Tongue (tissue), 2 donors: ENCODE measurements around the gene MCM5. TPM values are rescaled to one million over a fixed set of nuclear protein-coding genes. Genes with fewer than 3 reads are reported as not detected.
"Not testable (repeated sequence)": the region's sequence is repeated elsewhere in the genome, so short reads cannot be mapped to it uniquely, and the experiment has no call there.

Source experiments
- DNase-seq: peaks from one replicate; pipeline ENCODE4 v3.0.0-alpha.2; 2015
- total RNA-seq: library from RNA; depleted of rRNA; stranded (reverse); fragments of >200 nt; gene quantifications from one replicate; pipeline ENCODE4 v1.2.3, GENCODE V29; 2014

Gene MCM5
- total RNA-seq, 1 donor from 2014 or later = 26.7 TPM

DNA sequence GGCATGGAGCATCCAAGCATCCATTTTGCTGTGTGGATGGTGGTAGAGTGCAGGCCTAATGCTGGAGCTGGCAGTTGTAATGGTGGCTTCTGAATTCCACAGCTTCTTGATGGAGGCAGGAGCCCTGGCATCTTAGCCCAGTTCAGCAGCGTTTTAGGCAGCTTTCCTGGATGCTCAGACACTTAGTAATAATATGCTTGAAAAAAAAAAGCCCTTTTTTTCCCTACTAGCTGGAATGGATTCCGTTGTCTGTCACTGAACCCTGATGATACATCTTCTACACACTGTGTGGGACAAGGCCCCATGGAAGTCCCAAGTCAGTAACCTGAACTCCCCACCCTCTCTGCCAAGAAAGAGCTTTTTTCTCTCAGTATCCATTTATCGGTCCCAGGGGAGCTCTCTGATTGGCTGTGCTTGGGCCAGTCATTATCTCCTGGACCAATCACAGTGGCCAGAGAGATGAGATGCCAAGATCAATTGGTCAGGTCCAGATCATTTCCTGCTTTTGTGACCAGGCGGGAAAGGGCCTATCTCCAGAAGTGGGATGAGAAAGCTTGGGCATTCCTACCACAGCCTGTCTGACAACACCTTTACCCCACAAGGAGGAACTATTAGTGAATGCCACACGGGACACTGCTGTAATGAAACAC is 34.2 kb downstream of the MCM5 start:
- DNase-seq = no peak

DNA sequence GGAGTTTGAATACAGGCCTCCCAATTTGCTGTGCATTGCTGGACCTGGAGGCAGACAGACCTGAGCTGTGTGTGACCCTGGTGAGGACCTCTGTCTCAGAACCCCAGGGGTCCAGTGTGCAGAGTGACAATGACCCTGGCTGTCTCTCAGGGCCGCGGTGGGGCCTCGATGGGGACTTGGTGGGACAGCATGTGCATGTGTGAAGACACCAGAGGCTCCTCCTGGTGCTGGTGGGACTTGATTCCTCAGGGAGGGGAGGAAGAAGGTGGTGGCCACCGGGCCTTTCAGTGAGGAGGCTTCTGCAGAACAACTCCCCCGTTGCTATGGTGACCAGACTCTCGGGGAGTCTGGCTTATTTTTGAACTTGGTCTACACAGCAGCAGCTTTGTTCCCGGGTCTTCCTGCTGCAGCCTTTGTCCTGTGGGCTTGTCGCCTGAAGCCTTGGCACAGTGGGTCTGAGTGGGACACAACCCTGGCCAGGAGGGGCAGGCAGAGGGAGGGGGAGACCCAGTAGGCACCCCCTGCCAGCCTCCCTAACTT is 35.3 kb downstream of the MCM5 start:
- DNase-seq = no peak

DNA sequence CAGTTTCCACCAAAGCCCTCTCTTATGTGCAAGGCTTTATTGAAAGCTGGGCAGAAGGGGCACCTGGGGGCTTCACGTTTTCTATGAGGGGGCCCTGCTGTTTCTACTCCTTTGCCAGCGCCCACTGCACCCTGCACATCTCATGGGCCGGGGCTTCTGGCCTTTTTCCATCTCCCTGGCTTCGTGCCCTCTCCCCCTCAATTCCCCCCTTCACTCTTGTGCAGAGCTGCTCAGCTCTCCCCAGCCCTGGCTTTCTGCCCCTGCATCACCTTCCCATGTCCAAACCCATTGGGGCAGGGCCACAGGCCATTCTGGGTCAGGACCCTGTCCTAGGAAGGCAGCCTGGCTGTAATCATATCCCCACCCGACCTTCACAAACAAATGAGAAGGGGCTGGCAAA is 36.5 kb downstream of the MCM5 start:
- DNase-seq = no peak

DNA sequence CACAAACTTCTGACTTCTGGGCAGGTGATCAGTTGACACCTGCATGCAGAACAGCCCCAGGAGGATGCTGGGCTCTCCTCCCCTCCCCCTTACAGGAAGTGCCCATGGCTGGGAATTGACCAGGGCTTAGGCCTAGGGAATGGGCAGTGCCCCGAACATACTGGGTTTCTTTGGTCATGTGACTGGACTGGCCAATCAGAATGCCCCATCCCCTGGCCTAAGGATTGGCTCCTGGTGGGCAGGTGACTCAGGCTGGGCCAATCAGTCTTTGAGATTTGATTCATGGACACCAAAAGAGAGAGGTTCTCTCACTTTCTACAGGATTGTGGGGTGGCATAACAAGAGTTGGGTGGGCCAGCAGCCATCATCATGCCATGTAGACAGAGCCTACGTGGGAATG is 37.1 kb downstream of the MCM5 start:
- DNase-seq = no peak

DNA sequence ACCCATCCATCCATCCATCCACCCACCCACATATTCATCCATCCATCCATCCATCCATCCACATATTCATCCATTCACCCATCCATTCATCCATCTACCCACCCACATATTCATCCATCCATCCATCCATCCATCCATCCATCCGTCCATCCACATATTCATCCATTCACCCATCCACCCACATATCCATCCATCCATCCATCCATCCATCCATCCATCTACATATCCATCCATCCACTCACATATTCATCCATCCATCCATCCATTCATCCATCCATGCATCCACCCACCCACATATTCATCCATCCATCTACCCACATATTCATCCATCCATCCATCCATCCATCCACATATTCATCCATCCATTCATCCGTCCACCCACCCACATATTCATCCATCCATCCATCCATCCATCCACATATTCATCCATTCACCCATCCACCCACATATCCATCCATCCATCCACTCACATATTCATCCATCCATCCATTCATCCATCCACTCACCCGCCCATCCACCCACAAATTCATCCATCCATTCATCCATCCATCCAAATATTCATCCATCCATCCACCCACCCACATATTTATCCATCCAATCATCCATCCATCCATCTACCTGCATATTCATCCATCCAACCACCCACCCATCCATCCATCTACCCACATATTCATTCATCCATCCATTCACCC is 38.9 kb downstream of the MCM5 start:
- not testable (repeated sequence) for DNase-seq

DNA sequence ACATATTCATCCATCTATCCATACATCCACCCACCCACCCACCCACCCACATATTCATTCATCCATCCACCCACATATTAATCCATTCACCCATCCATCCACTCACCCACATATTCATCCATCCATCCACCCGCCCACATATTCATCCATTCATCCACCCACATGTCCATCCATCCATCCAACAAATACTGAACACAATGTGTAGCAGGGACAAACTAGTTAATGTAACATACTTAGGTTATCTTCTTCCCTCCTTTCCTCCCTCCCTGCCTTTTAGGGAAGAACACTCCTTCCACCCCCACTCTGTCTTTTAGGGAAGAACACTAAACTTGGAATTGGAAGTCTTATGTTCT is 39.4 kb downstream of the MCM5 start:
- no peak for DNase-seq

DNA sequence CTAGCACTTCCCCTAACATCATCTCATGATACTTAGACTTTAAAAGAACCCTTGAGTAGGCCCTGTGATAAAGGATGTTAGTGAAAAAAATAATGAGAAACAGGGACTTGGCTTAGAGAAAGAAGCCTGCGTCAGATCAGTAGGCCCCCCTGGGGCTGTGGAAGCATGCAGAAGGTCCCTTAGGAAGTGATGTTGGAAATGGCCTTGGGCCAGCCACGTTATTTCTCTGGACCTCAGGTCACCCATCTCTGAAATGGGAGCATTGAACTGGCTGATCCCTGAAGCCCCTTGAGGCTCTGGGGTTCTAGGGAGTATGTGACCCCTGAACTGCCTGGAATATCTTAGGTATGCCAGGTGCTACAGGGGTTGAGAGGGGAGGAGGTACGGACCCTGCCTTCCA is 40.2 kb downstream of the MCM5 start:
- no peak for DNase-seq

DNA sequence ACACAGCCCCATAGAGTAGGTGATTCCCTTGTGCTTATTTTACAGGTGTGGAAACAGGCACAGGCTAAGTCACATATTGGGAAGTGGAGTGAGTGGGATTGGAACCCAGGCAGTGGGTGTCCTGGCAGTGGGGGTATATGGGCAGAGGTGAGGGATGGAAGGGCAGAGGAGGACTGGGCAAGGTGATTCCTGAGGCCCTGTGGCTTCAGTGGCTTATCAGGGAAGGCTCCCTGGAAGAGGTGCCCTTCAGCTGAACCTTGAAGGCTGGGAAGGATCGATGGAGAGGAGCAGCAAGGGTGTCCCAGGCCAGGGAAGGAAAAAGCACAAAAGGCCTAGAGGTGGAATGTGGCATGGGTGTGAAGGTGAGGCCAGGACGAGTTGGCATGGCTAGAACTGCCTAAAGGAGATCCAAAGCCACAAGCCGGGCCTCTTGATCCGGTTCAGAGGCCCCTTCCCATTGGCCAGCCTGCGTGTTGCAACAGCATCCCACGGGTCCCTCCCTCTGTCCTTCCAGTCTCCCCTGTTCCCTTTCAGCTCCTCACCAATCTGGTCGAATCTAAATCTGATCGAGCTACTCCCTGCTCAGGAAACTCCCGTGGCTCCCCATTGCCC is 41.7 kb downstream of the MCM5 start:
- DNase-seq = no peak

DNA sequence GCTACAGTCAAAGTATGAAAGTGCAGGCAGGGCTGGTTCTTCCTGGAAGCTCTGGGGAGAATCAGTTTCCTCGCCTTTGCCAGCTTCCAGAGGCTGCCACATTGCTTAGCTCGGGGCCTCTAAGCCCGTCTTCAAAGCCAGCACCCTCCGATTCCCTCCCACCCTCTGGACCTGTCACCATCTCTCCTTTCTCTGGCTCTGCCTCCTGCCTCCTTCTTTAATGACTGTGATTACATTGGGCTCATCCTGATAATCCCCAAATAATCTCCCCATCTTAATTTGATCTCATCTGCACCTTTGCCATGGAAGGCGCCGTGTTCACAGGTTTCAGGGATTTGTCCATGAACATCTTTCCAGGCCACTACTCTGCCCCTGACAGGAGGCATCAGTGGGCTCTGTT is 42.5 kb downstream of the MCM5 start:
- DNase-seq = no peak

DNA sequence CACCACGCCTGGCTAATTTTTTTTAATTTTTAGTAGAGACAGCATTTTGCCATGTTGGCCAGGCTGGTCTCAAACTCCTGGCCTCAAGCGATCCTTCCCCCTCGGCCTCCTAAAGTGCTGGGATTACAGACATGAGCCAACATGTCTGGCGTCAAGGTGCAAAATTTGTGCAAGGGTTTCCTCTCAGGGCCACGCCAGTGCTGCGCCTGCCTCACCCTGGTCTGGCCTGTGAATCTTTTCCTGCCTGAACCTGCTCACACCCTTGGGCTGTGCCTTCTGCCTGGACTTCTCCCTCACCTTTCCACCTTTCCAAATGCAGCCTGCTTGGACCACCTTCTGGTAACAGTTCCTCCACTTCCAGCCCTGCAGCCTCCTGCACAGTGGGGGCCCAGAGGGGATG is 43.4 kb downstream of the MCM5 start:
- no peak for DNase-seq

DNA sequence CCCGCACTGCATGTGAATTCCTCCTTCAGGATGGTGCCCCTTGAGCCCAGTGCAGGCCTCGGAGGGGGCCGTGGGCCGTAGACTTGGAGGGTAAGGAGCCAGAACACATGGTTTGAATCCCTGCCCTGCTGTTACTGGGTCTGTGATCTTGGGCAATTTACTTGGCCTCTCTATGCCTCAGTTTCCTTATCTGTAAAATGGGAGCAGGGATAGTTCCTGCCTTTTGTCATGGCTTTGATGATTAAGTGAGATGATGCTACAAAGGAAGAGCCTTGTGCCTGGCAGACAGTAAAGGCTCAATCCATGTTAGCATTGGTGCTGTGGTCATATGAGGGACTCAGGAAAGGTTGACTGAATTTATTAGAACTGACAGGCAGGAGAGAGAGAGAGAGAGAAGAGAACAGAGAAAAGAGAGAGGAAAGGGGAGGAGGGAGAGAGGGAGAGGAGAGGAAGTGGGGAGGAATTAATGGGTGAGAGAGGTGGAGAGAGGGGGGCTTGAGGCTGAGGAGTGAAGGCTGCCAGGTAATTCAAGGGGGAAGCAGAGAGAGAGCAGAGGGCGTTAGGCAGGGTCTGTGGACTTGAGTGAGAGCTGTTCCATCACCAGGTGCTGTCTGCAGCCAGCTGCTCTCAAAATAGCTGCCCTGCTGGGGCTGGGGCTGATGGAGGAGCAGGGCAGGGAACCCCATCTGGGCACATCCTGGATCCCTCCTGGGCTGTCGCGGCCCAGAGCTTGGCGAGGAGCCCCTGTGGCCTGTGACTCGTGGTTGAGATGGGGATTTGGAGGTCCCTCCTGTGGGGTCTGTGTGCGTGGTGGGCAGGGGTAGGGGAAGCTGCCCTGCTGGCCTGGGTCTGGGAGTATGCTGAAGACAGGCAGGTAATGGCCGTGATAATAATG is 44.1 kb downstream of the MCM5 start:
- DNase-seq = no peak

DNA sequence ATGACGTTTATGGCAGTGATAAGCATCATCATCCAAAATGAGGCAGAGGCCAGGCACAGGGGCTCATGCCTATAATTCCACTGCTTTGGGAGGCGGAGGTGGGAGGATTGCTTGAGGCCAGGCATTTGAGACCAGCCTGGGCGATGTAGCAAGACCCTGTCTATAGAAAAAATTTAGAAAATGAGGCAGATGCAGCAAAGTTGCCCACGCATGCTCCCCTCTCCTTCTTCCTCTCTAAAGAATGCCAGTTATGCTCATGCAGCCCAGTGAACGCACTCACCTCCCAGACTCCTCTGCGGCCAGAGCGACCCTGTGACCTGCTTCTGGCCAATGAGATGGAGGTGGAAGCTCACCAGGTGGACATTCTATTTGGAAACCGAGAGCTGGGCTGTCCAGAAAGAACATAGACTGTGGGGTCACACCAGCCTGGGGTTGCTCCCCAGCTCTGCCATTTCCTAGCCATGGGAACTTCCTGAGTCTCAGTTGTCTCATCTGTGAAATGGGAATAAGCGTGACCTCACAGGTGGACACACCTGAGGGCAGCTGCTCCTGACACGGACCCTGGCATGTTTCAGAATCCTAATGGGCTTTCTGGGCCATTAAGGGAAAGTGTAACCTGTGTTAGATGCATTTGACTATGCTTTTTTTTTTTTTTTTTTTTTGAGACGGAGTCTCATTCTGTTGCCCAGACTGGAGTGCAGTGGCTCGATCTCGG is 44.9 kb downstream of the MCM5 start:
- DNase-seq = no peak

DNA sequence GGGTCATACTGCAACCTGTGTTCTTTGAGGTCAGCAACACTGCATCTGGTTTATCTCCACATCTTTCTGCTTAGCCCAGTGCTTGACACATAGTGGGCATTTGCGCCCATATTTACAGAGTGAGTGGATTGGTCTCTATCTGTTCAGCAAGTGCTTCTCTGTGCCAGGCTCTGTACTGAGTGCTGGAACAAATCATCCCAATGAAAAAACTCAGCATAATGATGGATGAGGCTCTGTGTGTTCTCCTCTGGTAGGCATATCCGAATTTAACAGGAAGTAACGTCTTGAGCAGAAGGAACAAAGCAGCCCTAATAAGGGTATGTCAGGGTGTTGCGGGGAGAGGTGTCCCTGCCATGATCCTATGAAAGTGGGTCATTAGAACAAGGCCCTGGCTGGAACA is 46.0 kb downstream of the MCM5 start:
- no peak for DNase-seq

DNA sequence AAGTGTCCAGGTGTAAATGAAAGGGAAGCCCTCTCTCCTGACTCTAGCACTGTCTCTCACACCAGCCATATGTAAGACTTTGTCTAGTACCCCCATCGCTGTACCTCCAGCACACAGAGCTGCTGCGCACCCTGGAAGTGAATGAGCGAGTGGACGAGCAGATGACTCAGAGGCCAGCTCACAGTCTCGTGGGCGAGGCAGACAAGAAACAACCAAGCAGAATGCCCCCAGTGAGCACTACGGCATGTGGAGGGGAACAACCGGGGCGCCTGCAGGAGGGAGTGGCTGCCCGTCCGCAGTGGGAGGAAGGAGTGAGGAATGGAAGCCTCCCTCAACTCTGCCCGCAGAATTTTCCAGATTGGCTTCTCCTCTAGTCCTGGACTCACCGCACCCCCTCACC is 46.4 kb downstream of the MCM5 start:
- no peak for DNase-seq

DNA sequence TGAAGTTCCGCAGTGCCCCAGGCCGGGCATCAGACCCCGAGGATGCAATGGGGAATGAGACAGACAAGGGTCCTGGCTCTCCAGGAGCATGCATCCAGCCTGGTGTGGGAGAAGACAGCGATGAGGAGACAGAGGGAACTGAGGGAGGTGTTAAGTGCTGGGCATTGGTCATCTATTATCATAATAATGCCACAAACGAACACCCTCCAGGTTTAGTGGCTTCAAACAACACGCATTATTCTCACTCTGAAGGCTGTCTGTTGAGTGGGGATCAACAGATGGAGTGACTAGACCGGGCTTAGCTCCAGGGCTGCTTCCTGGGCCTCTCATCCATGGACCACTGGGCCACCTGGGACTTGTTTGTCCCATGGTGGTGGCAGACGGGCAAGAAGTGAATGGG is 48.6 kb downstream of the MCM5 start:
- DNase-seq = no peak

DNA sequence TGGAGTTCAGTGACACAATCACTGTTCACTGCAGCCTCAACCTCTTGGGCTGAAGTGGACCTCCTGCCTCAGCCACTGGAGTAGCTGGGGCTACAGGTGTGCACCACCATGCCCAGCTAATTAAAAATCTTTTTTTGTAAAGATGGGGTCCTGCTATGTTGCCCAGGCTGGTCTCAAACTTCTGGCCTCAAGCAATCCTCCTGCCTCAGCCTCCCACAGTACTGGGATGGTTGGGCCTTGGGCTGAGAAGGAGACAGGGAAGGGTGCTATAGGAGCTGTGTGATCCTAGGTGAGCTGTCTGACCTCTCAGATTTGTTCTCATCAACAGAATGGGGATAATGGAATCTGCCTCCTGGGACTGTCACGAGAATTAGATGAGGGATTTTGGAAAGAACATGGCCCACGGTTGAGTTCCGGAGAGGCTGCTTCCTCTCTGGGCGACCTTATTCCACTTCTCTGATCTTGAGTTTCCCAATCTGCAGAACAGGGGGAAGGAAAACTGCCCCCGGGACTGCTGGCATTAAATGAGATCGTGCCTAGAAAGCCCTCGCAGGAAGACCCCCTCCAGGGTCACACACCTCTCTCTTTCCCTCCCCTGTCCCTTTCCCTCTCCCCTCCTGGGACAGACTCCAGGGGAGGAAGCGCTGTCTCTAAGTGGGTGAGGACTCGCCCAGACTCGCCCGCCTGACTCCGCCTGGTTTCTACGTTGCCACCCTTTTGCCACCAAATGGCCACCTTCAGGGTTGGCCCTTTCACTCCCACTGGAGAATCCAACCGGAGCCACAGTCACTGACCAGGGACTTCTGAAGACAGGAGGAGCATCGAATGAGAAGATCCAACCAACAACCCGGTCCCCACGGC is 50.1 kb downstream of the MCM5 start:
- DNase-seq = no peak

DNA sequence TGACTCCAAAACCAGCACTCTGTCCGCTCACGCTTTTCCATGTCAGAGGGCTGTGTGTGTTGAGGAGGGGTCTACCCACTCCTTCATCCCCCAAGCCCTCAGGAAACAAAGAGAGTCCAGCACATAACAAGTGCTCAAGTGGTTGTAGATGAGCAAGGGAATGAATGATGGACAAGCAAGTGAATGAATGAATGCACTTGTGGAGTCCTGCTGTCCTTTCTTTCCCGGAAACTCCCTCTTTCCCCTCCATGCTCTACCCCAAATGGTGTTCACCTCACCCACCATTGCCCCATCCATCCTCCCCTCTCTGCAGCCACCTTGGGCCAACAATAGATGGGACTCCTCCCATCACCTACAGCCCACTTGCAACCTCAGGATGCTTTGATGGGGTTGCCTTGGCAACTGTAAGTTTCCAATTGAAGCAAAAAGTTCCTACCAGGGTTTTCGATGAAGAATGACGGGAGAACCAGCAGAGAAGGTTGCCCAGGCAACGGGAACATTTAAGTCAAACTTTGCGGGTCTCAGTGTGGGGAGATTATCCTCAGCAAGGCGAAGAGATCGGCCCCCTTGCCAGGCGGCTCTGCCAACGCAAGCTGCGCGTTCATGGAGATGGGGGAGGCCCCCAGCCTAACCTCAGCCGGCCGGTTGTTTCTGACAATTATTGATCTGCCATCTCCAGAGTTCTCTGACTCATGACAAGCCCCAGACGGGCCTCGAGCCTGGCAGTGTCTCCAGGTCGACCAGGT is 51.1 kb downstream of the MCM5 start:
- no peak for DNase-seq

DNA sequence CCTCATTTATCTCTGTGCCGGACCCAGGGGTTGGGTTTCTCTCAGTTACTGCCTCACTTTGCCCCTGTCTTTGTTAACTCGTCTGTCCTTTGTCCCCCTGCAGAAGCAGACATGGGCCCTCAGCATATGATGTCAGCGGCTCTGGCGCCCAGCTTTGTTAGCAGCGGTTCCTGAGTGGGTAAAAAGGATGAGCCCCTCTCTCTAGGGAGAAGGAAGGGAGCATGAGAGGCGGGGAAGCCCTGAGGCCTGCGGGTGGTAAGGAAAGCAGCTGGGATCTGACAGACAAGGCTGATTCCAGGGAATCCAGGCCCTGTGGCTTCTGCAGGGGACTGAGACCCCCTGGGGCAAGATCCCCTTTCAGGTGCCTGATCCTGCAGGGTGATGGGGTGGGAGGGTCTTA is 51.7 kb downstream of the MCM5 start:
- no peak for DNase-seq

DNA sequence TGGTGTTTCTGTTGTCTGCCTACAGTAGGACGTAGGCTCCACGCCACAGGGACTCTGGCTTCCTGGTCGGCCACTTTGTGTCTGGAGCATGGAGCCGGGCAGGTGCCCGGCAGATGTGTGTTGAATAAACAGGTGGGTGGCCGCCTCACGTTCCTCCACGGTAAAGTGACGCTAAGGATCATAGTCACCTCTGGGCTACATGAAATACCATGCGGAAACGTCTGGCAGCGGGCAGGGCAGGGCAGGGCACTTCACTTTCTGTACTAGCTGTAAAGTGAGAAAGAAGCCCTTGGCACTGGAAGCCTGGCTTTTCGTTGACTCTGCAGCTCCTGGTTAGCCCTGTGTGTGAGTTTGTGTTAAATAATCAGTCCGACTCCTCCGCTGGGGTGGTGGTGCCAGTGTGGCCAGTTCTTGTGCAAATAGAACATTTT is 52.4 kb downstream of the MCM5 start:
- no peak for DNase-seq
